ENCODE measurements around the gene EYA3. TPM values are rescaled to one million over a fixed set of nuclear protein-coding genes. Genes with fewer than 3 reads are reported as not detected.

Gene EYA3, protein sequence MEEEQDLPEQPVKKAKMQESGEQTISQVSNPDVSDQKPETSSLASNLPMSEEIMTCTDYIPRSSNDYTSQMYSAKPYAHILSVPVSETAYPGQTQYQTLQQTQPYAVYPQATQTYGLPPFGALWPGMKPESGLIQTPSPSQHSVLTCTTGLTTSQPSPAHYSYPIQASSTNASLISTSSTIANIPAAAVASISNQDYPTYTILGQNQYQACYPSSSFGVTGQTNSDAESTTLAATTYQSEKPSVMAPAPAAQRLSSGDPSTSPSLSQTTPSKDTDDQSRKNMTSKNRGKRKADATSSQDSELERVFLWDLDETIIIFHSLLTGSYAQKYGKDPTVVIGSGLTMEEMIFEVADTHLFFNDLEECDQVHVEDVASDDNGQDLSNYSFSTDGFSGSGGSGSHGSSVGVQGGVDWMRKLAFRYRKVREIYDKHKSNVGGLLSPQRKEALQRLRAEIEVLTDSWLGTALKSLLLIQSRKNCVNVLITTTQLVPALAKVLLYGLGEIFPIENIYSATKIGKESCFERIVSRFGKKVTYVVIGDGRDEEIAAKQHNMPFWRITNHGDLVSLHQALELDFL
- total RNA-seq, result 10 to 100 TPM; 17.4 to 22.7 (median 19.5) TPM
- polyA plus RNA-seq, result 5.8 TPM
- long read RNA-seq, donor 1, full-length matches to known transcripts, result 1 of 10 reads
- long read RNA-seq, donor 1, partial matches to known transcripts, result 2 of 10 reads
- long read RNA-seq, donor 1, other reads (novel, unspliced or antisense), result 7 of 10 reads
- long read RNA-seq, donor 2, full-length matches to known transcripts, result 1 of 3 reads
- long read RNA-seq, donor 2, partial matches to known transcripts, result 0 of 3 reads
- long read RNA-seq, donor 2, other reads (novel, unspliced or antisense), result 2 of 3 reads
- long read RNA-seq, donor 3, full-length matches to known transcripts, result 8 of 27 reads
- long read RNA-seq, donor 3, partial matches to known transcripts, result 7 of 27 reads
- long read RNA-seq, donor 3, other reads (novel, unspliced or antisense), result 12 of 27 reads
- long read RNA-seq, donor 4, partial matches to known transcripts, result 3 of 5 reads
- long read RNA-seq, donor 4, other reads (novel, unspliced or antisense), result 2 of 5 reads

DNA sequence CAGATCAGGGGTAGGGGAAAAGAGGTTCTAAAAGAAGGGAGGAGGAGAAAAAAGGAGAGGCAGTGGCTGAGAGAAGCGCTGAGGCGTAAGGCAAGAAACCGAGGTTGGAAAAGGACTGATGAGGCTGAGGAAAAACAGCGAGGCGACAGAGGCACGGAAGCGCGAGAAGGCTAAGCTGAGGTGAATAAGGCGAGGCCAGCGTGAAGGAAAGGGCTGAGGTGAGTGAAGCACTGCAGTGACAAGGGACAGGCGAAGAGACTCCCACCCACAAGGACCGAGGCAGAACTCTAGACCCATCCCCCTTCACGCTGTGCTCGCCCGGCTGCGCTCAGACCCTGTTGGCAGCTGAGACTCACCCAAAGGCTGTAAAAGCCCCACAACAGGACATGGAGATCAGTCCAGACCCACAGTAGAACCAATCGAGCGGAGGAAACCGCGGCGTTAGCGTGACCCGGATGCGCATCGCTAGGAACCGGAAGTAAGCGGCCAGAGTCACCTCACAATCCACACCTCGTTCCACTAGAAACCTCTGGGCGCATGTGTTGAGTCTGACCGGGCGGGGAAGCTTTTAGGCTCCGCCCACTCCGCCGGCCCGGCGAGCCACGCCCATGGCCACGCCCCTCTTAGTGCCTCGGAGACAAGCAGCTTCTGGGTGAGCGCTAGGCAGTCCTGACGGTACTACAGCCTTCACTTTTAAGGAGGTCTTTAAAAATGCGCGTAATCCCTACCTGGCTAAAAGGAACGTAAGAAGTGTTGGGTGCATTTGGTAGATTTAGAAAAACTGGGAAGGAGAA is at the start of gene EYA3:
Gene EYA3 (minus strand): TSS at position 443 of the 794 bp plus-strand sequence. CDS start 30,584 bp downstream, outside the sequence.
- Histone ChIP-seq H3K9me3 (ENCODE audit: control insufficient read depth, low read length) (no peaks in the 10 kb centered on the region), H3K27ac (ENCODE audit: low read length) (peak within 1 kb of the TSS; percentile 93), H3K4me3 (ENCODE audit: low read length) (peak within 1 kb of the TSS; percentile 86), H3K4me1 (ENCODE audit: control insufficient read depth, insufficient read depth, low read length) (peaks cover 6% of the 10 kb centered on the region), H3K27me3 (ENCODE audit: control insufficient read depth, insufficient read depth) (no peaks in the 10 kb centered on the region)
- intact Hi-C loops (cut with DNase I), result no loop called here
- DNase-seq (peak; percentile 98 to 99 (median 99)), ATAC-seq (peak; percentile 99 to 100)
- WGBS, result under 1% methylated on average over 44 of the region's 44 CpGs

DNA sequence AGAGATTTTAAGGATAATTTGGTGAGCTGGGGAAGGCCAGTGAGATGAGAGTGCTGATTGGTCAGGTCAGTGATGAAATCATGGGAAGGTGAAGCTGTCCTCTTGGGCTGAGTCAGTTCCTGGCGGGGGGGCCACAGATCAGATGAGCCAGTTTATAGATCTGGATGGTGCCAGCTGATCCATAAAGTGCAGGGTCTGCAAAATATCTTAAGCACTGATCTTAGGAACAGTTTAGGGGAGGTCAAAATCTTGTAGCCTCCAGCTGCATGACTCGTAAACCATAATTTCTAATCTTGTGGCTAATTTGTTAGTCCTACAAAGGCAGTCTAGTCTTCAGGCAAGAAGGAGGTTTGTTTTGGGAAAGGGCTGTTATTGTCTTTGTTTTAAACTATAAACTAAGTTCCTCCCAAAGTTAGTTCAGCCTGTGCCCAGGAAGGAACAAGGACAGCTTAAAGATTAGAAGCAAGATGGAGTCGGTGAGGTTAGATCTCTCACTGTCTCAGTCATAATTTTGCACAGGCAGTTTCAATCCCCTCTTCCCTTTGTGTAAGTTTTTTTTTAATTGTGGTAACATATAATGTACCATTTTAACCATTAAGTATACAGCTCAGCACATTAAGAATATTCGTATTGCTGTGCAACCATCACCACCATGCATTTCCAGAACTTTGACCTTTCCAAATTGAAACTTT is 48.7 kb upstream of the EYA3 start:
- no peak for DNase-seq
- H3K27me3 ChIP-seq (ENCODE audit: control insufficient read depth, insufficient read depth), result no peaks in the 10 kb centered on the region
- H3K4me1 ChIP-seq (ENCODE audit: control insufficient read depth, insufficient read depth, low read length), result no peaks in the 10 kb centered on the region
- intact Hi-C loops (cut with DNase I), result no loop called here
- H3K27ac ChIP-seq (ENCODE audit: low read length), result no peak overlapping the region
- 77% methylated on average over 4 of the region's 4 CpGs for WGBS
- H3K9me3 ChIP-seq (ENCODE audit: control insufficient read depth, low read length), result no peaks in the 10 kb centered on the region
- no peak overlapping the region for H3K4me3 ChIP-seq (ENCODE audit: low read length)
- no peak for ATAC-seq

DNA sequence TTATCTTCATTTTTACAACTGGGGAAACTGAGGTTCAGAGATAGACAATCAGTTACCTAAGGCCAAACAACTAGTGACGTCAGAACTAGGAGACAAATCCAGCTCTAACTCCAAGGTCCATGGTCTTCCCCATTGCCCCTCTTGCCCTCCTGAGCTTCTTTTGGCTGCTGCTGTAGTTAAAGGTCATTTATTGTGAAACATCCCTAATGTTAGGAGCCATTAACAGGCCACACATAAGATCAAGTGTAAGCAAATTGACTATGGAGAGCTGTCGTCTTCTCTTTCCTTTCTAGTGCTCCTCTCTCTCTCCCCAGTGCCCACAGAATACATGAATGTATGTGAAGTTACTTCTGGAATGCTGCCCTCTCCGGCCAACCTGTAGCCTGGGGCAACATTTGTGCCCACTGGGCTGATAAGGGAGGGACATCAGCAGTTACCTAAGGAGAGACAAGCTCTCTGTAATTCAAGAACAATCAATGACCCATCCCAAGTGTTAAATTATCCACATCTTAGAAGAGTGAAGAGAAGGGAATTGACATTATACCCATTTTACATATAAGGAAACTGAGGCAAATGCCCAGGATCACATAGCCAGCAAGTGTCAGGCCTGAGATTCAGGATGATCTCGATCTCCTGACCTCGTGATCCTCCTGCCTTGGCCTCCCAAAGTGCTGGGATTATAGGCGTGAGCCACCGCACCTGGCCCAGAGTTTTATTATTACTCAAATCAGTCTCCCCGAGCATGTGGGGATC is 47.9 kb upstream of the EYA3 start:
- Histone ChIP-seq H3K27ac (ENCODE audit: low read length) (no peak overlapping the region), H3K4me1 (ENCODE audit: control insufficient read depth, insufficient read depth, low read length) (no peaks in the 10 kb centered on the region), H3K27me3 (ENCODE audit: control insufficient read depth, insufficient read depth) (no peaks in the 10 kb centered on the region), H3K9me3 (ENCODE audit: control insufficient read depth, low read length) (no peaks in the 10 kb centered on the region), H3K4me3 (ENCODE audit: low read length) (no peak overlapping the region)
- ATAC-seq (no peak), DNase-seq (no peak)
- intact Hi-C loops (cut with DNase I), result no loop called here
- WGBS, result 81% methylated on average over 8 of the region's 8 CpGs

DNA sequence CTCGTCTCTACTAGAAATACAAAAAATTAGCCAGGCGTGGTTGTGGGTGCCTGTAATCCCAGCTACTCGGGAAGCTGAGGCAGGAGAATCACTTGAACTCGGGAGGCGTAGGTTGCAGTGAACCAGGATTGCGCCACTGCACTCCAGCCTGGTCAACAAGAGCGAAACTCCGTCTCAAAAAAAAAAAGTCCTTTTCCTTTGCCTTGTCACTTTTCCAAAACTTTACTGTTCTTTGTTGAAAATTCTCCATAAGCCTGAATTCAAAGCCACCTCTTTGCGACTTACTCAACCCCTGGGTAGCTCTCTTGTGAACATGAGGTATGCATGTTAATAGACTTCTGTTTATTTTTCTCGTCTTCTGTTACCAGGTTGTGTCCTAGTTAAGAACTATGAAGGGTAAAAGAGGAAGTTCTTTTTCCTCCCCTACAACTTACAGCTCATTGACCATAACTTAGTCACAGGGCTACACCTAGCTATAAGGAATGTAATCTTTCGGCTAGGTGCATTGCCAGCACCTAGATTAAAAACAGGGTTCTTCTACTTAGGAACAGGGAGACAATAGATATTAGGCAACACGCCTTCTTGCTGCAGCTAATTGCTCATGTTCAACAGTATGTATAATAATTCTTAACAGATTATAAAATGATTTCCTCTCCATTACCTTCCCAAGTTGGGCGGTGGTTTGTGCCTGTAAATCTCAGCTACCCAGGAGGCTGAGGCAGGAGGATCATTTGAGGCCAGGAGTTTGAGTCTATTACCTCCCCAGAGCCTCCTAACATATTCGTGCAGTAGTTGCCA is 47.2 kb upstream of the EYA3 start:
- Histone ChIP-seq H3K4me1 (ENCODE audit: control insufficient read depth, insufficient read depth, low read length) (no peaks in the 10 kb centered on the region), H3K27me3 (ENCODE audit: control insufficient read depth, insufficient read depth) (no peaks in the 10 kb centered on the region), H3K27ac (ENCODE audit: low read length) (no peak overlapping the region), H3K4me3 (ENCODE audit: low read length) (no peak overlapping the region), H3K9me3 (ENCODE audit: control insufficient read depth, low read length) (no peaks in the 10 kb centered on the region)
- DNase-seq (peak in 1 of 3 donors; percentile 20), ATAC-seq (no peak)
- intact Hi-C loops (cut with DNase I), result no loop called here
- WGBS, result 80% methylated on average over 14 of the region's 14 CpGs

DNA sequence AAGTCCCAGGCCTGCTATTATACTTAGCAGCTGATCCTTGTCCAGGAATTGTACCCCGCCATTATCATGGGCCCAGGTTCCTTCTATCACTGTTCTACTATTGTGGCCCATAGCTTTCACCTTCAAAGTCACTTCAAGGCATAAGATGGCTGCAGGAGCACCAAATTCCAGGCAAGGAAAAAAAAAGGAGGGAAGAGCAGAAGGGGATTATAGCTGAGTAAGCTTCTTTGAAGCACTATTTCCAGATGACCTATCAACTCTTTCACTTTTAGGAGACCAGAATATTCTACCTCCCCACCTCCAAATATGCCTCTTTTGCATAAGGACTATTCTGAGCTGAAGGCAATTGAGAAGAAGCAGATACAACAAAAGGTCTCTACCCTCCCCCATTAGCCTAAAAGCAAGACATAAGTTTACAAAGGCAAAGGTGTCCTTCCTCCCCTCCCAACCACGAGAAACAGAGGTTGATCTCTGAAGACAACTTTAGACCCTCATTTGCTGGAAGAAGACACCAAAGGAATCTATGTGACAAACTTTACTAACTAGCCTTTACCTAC is 46.3 kb upstream of the EYA3 start:
- intact Hi-C loops (cut with DNase I), result no loop called here
- DNase-seq (no peak), ATAC-seq (no peak)
- WGBS, result 85% methylated on average over 2 of the region's 2 CpGs
- no peaks in the 10 kb centered on the region for H3K9me3 ChIP-seq (ENCODE audit: control insufficient read depth, low read length)
- no peak overlapping the region for H3K27ac ChIP-seq (ENCODE audit: low read length)
- H3K4me1 ChIP-seq (ENCODE audit: control insufficient read depth, insufficient read depth, low read length), result no peaks in the 10 kb centered on the region
- H3K27me3 ChIP-seq (ENCODE audit: control insufficient read depth, insufficient read depth), result no peaks in the 10 kb centered on the region
- H3K4me3 ChIP-seq (ENCODE audit: low read length), result no peak overlapping the region

DNA sequence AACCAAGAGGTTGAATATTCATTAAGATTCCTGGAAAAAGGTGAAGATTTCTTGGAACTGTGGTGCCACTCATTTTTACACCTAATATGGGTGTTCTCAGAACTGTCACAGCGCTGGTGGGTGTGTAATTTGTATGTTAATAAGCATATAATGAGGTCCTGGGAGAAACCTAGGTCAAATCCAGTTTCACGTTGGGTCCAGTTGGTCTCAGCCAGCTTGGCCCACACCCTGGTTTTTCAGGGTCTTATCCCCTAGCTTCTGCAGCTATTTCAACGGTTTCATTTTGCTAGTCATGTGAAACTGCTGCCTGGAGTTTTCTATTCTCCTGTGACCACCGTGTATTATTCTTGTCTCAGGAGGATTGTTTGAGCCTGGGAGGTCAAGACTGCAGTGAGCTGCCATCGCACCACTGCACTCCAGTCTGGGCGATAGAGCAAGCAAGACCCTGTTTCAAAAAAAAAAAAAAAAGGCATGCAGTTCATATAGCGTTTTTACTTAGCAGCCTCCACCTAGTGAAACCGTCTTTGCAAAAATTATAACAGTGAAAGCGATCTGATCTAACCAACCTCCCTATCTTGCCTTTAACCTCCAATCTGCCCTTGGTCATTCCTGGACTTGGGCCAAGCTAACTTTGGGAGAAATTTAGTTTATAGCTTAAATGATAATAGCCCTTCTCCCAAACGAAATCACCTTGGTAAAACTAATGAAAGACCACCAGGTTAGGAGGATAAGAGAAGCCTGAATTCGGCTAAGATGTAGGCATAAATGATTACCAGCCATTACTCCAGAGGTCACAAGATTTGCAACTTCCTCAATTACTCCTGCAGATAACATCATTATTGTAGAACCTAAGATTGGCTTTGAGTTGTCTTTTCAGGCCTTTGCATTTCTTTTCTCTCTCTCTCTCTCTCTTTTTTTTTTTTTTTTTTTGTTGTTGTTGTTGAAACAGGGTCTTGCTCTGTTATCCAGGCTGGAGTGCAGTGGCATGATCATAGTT is 44.1 kb upstream of the EYA3 start:
- H3K4me1 ChIP-seq (ENCODE audit: control insufficient read depth, insufficient read depth, low read length), result no peaks in the 10 kb centered on the region
- no peak overlapping the region for H3K4me3 ChIP-seq (ENCODE audit: low read length)
- H3K27ac ChIP-seq (ENCODE audit: low read length), result no peak overlapping the region
- no peak for DNase-seq
- no peak for ATAC-seq
- H3K27me3 ChIP-seq (ENCODE audit: control insufficient read depth, insufficient read depth), result no peaks in the 10 kb centered on the region
- 81% methylated on average over 11 of the region's 11 CpGs for WGBS
- intact Hi-C loops (cut with DNase I), result no loop called here
- H3K9me3 ChIP-seq (ENCODE audit: control insufficient read depth, low read length), result no peaks in the 10 kb centered on the region

DNA sequence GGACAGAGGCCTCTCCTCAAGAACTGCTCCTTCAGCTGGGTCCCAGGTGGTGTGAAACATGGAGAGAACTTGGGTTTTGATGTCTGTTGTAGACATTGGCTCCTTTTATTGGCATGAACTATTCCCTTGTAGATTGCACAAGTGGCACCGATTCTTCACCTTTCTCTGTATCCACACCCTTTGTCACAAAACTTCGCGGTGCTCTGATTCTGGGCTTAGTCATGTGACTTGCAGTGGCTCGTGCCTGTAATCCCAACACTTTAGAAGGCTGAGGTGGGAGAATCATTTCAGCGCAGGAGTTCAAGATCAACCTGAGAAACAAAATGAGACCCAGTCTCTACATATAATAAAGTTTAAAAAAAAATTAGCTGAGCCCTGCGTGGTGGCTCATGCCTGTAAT is 42.5 kb upstream of the EYA3 start:
- intact Hi-C loops (cut with DNase I), result no loop called here
- DNase-seq, result no peak
- H3K27ac ChIP-seq (ENCODE audit: low read length), result no peak overlapping the region
- H3K27me3 ChIP-seq (ENCODE audit: control insufficient read depth, insufficient read depth), result no peaks in the 10 kb centered on the region
- no peak overlapping the region for H3K4me3 ChIP-seq (ENCODE audit: low read length)
- ATAC-seq, result no peak
- H3K9me3 ChIP-seq (ENCODE audit: control insufficient read depth, low read length), result no peaks in the 10 kb centered on the region
- no peaks in the 10 kb centered on the region for H3K4me1 ChIP-seq (ENCODE audit: control insufficient read depth, insufficient read depth, low read length)
- whole genome bisulfite sequencing, result 81% methylated on average over 6 of the region's 6 CpGs

DNA sequence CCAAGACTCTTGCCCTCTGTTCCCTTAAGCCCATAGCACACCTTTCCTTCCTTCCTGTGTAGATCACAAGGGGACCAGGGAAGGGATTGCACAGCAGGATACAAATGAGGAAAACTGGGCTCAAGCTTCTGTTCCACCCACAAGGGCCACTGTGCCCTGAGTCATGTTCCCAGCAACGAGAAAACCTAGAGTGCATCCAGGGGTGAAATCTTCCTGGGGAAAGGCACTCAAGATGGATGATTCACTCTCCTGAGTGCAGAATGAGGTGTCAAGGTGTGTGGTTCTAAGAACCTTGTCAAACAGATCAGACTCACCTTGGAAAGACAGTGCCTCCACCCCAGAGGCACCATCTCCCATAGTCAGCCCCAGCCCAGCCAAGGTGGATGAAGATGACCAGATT is 40.7 kb upstream of the EYA3 start:
- no peaks in the 10 kb centered on the region for H3K9me3 ChIP-seq (ENCODE audit: control insufficient read depth, low read length)
- H3K27me3 ChIP-seq (ENCODE audit: control insufficient read depth, insufficient read depth), result no peaks in the 10 kb centered on the region
- peak in 1 of 2 donors; percentile 54 for ATAC-seq
- 34% methylated on average over 1 of the region's 1 CpG for WGBS
- no peak overlapping the region for H3K4me3 ChIP-seq (ENCODE audit: low read length)
- H3K27ac ChIP-seq (ENCODE audit: low read length), result no peak overlapping the region
- no peak for DNase-seq
- intact Hi-C loops (cut with DNase I), result no loop called here
- H3K4me1 ChIP-seq (ENCODE audit: control insufficient read depth, insufficient read depth, low read length), result no peaks in the 10 kb centered on the region

Measured in right cardiac atrium (tissue), 5 donors.